RKO (cell line): ENCODE measurements around the gene ZCCHC24.

Experiments used
- DNase-seq: peaks from one replicate; pipeline ENCODE4 v3.0.0-alpha.2; 2016; ENCODE audit warnings: low spot score

ZCCHC24 gene

DNA sequence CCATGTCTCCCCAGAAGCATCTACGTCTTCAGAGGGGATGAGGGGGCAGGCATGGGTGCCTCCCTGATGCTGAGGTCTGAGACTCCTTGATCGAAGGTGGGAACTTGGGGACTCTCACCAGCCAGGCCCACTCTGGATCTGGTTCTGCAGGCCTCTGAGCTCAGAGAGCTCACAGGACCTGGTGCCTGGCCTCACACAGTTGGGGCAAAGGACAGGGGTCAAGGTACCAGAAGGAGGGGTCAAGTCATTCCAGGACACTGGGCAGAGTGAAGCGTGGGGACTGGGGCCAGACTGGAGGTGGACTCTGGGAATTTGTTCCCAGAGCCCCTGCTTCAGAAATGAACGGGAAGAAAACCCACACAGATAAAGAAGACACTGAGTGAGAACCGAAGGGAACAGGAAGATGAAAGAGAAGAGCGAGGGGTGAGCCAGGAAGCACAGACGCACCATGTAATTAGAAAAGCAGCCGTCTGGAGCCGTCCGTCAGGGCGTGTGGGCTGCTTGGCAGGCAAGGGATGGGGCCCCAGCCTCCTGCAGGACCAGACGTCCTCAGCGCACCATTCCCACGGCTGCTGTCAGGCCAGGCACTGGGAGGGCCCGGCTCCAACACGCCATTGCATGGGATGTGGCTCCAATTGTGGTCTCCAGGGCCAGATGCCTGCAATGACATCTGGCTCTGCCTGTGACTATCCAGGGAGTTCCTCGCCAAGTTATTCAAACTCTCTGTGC lies 47.7 kb downstream of the ZCCHC24 start:
- DNase-seq = no peak

DNA sequence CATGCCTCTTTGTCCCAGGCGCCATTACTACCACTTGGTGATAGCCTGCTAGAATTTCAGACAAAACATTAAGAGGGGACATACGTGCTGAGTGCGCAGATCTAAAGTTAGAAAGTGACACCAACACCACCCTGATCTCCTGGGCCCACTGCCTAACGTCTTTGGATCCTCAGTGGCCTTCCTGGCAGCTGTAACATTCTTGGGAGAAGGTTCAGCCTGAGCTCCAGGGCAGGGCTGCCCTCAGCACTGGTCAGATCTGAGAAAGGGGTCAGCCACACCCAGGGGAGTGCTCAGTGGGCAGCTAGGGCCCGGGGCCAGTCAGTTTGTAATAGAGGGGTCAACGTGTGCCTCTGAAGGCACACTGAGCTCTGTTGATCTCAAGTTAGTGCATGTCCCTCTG lies 48.4 kb downstream of the ZCCHC24 start:
- DNase-seq = no peak

DNA sequence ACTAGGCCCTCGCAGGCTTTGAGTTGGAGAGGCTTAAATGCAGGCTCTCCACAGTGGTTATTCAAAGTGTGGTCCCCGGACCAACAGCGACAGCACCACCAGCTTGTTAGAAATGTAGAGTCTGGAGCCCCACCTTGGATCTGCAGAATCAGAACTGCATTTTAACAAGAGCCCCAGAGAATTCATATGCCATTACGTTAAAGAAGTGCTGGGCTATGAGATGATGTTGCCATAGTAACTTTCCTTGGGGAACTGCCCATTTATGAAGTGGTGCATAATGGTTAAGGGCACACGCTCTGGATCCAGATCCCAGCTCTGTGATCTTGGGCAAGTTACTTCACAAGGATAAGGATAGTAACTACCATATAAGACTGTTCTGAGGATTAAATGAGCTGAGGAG lies 48.9 kb downstream of the ZCCHC24 start:
- DNase-seq = no peak

DNA sequence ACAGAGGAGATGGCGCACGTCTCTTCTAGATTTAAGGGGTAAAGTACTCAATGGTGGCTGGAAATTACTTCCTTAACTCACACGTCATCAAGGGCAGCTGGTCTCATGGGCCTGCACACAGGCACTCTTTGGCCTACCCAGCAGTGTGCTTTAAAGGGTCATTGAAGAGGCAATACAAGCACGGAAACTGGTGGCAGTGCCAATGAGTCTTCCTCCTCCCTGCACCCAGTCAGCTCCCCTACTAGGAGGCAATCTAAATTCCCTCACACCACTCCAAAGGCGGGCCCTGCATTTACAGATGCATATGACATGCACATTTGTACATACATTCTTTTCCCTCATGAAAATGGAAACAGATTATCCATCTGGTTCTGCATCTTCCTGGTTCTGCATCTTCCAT lies 50.8 kb downstream of the ZCCHC24 start:
- no peak for DNase-seq

DNA sequence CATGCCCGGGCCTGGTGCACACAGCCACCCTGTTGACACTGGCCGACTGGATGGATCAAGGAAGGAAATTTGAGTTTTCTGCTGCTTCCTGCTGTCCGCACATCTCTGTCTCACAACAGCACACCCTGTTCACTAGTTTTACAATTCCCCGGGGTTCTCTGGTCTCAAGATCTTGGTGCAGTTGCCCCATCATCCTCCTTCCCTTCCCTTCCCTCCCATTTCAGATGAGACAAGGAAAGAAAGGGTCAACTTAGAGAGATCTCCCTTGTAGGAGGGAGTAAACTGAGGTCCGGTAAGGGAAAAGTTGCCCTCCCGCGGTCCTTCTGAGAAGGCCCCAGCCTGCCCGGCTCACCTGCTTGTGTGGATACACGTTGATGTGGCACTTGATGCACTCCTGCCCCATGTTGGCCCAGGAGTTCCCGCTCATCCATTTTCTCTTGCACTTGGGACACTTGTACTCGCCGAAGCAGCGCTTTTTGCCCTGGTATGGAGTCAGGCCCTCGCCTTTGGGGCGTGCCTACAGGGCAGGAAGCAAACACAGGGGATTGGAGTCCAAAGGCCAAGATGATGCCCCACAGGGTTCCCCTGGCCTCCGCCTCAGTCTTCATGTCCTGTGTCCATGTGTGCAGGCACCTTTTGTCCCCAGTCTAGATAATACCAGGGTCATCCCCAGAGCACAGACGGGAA lies 51.4 kb downstream of the ZCCHC24 start:
- no peak for DNase-seq

DNA sequence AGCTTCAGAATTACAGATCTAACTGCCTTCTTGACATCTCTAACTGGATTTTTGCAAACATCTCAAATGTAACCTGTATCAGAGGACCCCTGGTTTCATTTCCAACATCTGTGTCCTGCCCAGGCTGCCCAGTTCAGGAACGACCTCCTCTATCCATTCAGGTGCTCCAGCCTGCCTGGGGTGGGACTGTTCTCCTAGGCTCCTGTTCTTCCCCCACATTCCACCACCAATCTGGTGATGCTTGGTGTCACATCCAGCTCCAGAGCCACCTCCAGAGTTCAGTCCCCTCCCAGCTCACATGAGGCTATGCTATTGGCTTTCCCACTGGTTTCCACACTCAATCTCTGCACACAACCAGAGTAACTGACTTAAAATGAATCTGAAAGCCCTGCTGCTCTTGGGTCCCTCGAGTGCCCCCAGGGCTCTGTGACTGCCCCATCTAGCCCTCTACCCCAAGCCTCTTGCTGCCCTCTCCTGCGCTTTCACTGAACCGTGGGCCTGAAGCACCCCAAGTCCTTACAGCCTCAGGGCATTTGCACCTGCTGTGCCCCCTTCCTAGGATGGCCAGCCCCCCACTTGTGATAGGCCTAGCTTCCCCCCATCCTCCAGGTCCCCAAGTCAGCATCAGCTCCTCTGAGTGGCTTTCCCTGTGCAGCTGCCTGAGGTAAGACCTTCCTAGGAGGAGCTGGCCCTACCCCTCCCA lies 52.1 kb downstream of the ZCCHC24 start:
- no peak for DNase-seq

DNA sequence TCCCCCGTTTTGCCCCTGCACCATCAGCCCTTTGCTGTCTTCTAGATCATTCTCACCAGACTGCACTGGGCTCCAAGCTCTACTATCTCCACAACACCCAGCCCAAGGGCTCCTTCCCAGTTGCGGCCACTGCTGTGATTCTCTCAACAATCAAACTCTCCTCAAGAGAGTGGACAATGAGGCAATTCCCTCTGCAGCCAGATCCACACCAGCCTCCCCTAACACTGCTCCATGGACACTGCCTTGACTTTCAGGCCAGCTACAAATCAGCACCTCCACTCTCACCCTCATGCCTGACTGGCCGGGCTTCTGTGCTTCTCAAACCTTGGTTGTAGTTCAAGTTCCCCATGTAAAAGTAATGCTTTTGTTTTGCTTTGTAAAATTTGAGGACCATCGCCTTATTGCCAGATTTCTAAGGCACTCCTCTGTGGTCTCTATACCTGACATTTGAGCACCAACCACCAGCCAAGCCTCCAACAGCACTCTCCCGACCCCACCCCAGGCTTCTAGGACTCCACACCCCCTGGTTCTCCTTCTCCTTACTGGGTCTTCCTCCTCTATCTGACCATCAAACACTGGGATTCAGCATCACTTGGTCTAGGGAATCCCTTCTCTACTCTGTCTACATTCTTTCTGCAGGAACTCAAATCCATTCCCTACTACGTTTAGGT lies 52.8 kb downstream of the ZCCHC24 start:
- no peak for DNase-seq

DNA sequence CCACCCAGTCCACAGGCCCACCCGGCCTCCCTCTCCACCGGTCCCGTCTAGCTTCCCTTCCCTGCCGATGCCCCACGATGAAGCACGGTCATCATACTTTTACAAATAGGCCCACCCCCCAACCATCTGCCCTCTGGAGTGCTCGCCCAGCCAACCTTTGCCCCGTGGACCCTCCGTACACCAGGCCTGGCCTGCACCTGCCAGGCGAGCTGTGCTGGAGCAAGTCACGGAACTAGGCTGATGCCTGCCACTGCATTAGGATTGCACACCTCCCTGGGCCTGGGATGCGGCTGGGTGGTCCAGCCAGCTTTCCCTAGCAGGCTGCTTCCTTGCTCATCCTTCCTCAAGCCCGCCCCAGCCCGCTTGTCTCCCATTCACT lies 53.4 kb downstream of the ZCCHC24 start:
- DNase-seq = no peak

DNA sequence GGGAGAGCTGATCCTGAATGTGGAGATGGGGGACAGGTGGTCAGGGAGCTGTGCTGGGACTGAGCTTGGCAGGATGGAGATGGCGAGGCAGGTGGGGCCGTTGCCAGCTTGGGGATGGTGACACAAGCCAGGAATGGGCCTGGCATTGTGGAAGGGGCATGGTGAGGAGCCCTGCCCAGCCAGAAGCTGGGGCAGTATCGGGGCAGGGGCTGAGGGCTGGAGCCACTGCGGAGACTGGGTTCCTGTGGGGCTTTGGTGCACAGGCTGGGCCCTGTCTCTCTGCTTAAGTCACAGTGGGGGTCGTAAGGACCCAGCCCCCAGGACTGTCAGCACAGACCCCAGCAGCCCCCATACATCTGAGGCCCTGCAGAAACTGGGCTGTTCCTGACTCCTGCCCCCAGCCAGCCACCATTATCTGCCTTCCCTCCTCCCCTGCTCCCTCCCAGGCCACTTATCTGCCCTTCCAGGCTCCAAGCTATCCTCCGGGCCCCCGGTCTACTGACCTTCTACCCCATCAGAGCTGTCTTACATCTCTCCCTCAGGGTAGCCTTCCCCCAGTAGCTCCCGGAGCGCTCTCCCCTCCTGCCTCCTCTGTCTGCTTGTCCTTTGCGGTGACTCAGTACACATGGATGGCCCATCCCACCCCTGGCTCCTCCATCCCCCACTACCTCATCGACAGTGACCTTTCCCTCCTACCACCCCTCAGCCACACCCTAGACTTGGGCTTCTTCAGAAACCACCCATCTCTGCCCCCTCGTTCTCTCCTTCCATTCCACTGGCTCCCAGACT lies 54.0 kb downstream of the ZCCHC24 start:
- no peak for DNase-seq

DNA sequence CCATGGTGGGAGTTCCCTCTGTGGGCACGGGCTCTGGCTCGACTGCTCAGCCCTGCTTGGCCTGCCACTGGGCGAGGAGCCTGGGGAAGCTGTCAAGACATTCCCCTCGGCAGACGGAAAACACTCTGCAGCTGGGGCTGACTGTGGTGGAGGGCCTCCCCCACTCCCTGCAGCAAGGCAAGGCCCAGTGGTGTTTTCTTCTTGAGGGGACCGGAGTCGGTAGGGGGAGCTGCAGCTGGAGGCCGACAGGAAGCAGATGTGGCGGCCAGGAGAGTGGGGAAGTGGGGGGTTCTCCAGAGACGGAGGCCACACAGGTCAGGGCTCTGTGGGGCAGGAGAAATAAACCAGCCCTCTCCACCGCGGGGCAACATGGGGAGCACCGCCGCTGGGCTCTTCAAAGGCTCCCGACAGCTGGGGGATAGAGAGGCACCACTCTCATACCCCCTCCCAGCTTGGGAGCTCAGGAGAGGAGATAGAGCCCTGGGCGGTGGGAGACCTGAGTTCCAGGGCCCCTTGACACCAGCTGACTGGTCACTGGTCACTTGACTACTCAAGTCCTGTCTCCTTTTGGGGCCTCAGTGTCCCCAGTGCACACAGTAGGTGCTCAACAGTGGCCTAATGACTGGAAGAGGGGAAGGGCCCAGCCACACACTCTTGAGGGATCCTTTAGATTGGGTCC lies 54.7 kb downstream of the ZCCHC24 start:
- DNase-seq = no peak

DNA sequence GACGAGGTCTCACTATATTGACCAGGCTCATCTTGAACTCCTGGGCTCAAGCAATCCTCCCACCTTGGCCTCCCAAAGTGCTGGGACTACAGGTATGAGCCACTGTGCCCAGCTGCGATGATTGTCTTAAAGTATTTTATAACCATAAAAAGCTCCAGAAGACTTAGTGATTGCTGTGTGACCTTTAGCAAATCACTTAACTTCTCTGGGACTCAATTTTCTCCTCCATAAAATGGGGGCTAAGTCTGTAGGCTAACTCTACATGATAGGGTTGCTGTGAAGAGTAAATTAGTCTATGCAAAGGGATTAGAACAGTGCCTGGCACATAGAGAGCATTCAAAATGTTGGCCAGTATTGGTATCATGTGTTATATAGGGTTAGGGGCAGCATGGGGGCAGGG lies 55.4 kb downstream of the ZCCHC24 start:
- DNase-seq = no peak

DNA sequence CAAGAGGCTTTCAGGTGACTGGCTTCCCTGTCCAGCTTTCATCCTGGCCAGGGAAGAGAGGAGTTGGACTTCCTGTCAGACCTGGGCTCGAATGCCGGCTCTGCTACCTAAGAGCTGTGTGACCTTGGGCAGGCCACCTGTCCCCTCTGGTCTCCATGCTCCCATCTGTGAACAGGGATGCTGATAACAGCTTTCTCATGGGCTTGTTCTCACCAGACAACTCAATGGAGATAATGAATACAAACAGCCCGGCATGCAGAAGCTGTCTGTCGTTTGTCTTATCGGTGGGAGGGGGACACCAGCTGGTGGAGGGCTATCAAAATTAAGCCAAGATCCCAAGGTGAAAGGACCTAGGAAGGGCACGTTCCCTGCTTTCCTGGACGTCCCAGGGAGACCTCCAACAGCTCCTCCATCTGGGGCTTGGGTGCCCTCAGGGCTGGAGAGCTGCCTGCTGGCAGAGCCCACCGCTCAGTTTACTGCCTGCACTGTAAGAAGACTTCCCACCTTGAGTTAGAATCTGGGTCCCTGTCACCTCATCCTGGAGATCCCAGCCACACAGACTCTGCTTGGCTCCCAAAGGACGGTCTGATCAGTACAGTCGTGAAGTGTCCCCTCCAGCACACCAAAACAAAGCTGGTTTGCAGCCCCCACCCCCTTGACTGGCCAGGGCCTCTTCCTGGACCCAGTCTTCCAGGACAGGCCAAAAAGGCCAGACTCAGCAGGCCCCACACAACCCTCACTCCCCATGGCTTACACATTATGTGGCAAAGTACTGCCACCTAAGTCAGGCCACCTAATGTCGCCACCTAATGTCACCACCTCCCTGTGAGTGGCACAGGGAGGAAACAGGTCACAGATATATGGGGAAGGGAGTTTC lies 57.2 kb downstream of the ZCCHC24 start:
- no peak for DNase-seq

DNA sequence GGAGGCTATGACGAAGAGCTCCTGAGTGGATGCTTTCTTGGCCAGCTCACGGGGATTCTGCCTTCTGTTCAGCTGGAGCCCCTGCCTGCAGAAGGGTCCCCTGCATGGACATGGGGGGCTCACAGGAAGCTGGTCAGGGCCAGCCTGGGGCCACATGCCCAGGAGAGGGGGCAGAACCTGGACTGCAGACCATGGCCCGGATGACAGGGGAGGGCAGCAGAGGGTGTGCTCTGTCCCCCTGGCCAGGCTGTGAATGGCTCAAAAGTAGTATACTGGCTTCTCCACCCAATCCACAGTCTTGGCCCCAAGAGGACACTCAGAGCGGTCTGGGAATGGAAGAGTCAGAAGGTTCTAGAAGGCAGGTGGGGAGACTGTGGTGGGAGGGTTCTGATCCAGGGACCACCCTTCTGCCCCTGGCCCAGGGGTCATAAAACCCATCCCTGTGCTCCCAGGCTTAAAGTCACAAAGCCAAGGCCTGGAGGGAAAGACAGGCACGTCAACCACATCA lies 57.9 kb downstream of the ZCCHC24 start:
- no peak for DNase-seq

DNA sequence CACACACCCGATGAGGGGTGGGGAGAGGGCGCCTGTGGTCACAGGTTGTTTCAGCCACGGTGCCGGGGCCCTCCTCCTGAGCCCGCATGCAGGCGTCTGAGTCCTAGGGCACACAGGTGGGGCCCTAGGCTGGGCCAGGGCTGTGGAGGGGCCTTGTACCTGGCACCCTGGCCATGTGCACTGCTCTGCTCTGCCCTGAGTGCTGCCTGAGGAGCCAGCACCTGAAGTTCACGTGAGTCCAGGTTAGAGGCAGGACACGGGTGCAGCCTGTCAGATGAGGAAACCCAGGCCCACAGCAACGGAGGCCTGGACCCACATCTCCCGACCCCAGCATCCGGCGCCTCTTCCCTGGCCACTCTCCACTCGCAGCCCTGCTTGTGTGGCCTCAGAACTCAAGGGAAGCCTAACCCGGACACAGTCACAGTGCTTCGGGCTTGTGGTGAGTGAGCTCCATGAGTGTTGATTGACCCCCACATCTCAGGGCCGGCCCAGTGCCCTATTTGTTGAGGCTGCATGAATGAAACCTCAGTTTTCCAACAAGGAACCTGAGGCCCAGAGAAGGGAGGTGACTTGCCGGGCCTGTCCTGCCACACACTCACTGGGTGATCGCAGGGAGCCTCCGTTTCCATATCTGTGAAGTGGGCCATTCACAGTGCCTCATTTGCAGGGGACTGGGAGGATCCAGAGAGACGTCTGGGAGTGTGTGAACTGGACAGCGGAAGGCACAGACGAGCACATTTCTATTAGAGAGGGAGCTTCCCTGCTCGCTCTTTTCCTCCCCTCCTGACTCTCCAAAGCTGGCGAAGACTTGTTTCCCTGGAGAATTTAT lies 58.6 kb downstream of the ZCCHC24 start:
- DNase-seq = no peak

DNA sequence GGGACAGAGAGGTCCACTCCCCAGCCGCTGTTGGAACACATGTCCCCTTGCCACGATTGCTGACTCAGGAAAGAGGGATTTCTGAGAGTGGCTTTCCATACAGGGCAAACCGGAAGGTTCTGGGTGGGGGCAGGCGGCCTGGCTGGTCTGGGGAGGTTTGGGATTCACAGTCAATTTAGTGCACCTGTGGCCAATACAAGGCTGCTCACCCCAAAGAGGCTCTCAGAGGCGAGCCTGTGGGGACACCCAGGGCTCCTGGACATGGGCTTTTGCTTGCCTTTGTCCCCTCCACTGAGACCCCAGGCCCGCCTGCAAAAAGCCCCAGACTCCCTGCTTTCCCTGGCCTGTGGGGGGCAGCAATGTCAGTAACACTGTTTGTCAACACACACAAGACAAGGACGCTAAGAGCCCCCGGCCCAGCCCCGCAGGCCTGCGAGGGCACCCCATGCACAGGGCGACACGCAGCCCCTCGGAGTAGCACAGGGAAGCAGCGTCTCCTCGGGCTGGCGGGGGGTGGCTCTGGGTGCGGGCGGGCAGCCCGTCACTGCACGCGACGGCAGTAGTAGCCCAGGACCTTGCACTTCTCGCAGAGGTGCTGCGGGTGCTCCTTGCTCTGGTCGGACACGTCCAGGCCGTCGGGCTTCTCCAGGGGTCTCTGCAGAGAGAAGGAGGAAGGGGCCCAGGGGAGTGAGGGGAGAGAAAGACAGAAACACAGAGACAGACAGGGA lies 59.5 kb downstream of the ZCCHC24 start:
- no peak for DNase-seq

DNA sequence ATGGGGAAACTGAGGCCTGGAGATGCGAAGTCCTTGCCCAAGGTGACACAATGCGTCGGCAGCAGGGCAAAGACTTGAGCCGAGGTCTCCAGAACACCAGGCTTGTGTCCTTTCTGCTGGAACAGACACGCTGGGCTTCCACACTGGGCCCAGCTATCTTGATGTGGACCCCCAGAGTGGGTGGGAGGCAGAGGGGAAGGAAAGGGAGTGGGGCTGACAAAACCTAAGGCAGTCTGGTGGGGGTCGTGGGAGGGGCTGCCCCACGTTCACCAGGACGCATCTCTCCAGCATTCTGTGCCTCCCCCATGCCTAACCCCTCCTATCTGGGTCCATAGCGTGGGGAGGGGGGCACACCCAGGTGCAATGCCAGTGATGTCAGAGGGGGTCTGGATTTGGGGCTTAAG lies 60.0 kb downstream of the ZCCHC24 start:
- no peak for DNase-seq

DNA sequence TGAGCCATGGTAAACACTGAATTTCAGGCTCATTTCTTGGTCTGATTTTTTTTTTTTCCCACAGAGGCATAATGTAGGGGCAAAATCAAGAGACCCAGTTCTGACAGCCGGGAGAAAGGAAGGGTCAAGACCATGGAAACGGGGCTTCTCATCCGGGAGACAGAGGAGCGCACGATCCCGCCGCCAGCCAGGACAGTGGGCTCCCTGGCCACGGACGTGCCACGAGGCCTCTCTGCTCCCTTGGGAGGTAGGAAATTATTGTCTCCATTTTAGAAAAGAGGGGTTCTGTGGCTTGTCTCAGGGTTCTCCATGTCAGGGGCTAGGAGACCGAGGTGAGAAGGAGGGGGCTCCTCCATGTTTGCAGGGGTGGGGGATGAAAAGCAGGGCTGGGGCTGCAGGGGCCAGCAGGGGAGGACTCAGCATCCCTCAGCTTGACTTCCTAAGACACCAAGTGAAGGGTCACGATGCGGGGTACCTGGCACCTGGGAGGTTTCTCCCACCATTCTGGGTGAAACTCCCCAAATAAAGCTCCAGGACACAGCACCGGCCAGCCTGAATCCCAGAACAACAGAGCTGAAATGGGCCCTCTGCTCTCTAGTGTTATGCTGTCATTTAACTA lies 60.5 kb downstream of the ZCCHC24 start:
- no peak for DNase-seq

DNA sequence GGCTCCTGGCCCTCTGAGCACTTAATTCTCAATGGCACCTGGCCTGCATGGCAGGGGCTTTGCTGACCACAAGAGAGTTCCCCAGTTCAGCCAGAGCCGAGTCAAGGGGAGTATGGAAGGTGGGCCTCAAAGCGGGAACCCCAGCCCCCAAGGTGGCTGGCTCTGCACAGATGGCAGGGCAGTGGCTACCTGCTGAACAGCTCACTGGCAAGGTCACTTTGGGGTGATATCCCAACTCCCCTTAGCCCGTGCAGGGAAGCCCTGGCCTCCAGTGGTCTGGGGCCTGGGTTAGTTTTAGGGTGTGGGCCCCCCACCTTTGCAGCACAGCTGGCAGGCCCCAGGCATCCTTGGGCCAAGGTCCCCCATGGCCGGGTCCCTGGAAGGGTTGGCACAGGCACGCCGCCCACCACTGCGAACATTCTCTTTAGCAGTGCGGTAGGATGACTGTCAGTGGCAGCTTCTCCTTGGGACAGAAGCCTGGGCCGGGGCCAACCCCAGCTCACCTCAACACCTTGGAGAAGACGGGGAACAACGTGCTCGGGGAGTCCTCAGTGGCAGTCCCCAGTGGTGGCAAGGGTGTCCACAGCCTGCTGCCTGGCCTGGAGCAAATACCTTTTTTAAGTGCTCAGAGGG lies 61.3 kb downstream of the ZCCHC24 start:
- DNase-seq = no peak
